HG03439 (cell line): ENCODE data around the gene ARHGAP42.

Experiments used
- ATAC-seq: cut with Tn5 transposase; IDR thresholded peaks from one replicate; pipeline ENCODE4 v1.9.1; 2021; ENCODE audit warnings: mild to moderate bottlenecking, moderate library complexity; ENCODE audit not compliant: unreplicated experiment

Gene ARHGAP42

GRCh38 chr11:100902454-100903141 lies 215.5 kb downstream of the ARHGAP42 start:
- ATAC-seq, result no peak

- no peak for ATAC-seq
These were observed 216.2 kb downstream of the ARHGAP42 start for GRCh38 chr11:100903284-100903683.

- ATAC-seq, result no peak
These were observed 218.6 kb downstream of the ARHGAP42 start for GRCh38 chr11:100905684-100906083.

DNA sequence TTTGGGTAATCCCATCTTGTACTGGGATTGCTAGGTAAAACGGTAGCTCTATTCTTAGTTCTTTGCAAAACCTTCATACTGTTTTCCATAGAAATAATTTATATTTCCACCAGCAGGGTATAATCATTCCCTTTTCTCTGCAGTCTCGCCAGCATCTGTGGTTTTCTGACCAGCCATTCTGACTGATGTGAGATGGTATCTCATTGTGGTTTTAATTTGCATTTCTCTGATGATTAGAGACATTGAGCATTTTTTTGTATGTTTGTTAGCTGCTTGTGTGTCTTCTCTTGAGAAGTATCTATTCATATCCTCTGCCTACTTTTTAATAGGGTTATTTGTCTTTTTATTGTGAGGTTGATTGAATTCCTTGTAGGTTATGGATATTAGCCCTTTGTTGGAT lies 221.7 kb downstream of the ARHGAP42 start:
- peak; percentile 53 for ATAC-seq

- peak; percentile 95 for ATAC-seq
These were observed 223.7 kb downstream of the ARHGAP42 start for GRCh38 chr11:100910808-100911207.

GRCh38 chr11:100914415-100915110 lies 227.5 kb downstream of the ARHGAP42 start:
- no peak for ATAC-seq

GRCh38 chr11:100918551-100919500 lies 231.7 kb downstream of the ARHGAP42 start:
- ATAC-seq, result no peak

- no peak for ATAC-seq
These were observed 233.5 kb downstream of the ARHGAP42 start for GRCh38 chr11:100920593-100920992.

DNA sequence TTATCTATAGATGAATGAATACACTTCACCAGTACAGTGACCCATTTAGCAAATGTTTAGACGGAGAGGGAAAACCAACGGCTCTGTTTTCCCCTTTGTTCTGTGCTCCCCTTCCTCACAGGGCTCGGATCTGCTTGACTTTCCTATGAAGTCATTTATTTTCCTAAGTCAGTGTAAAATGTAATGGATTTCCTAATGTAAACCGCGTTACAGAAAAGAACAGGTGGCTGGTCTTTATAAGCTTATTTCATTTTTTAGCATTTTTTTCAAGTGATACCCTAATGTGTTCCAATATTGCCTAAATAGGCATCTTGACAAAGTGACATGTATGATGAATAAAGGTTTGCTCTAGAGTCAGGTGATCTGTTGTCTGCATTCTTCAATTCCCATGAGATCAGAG lies 235.0 kb downstream of the ARHGAP42 start:
- ATAC-seq, result no peak

- no peak for ATAC-seq
These were observed 236.5 kb downstream of the ARHGAP42 start for GRCh38 chr11:100923555-100923954.

GRCh38 chr11:100925935-100926334 lies 238.8 kb downstream of the ARHGAP42 start:
- peak; percentile 80 for ATAC-seq

GRCh38 chr11:100927579-100927978 lies 240.5 kb downstream of the ARHGAP42 start:
- no peak for ATAC-seq

- no peak for ATAC-seq
These were observed 241.3 kb downstream of the ARHGAP42 start for GRCh38 chr11:100928426-100928825.

GRCh38 chr11:100929377-100929776 lies 242.3 kb downstream of the ARHGAP42 start:
- ATAC-seq, result peak; percentile 76

DNA sequence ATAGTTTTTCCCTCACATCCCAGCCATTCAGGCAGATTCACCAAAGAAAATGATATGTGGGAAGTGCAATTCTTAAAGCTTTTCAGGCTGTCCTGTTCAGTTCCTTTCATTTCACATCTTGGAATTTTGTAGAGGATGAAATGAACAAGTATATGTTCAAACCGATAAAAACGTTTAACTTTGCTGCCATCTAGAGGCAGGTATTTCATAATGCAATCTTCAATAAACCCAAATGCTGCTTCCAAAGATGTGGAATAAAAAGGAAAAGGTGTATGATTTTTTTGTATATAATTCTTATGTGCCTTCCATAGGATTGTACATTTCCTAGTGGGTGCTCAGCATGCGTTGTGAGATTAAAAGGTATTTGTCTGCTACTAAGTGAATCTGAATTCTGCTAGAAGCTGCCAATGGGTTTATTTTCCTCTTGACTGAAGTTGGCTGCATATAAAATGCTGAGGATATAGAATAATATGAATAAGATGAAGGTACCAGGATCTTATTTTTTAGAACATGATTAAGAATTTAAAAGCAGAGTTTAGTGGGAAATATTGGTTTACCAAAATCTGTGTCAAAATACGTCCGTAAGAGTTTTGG lies 243.2 kb downstream of the ARHGAP42 start:
- ATAC-seq, result no peak

- no peak for ATAC-seq
These were observed 245.5 kb downstream of the ARHGAP42 start for GRCh38 chr11:100932474-100933100.

DNA sequence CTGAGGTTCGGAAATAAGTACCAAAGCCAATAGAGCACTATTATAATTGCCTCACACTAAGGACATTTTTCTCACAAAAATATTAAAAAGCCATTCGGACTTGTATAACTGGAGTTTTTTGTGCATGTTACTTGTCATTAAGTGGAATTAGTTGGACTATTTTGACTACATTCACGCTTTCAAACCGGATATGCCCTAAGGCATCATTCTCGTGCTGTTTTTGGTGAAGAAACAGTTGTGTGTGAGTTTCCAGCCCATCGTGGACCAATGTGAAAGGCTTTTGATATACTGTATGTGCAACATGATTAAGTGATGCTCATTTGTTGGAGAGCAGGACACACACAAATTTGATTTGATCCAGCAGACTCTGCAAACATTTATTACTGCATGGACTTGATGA lies 249.7 kb downstream of the ARHGAP42 start:
- ATAC-seq, result no peak

DNA sequence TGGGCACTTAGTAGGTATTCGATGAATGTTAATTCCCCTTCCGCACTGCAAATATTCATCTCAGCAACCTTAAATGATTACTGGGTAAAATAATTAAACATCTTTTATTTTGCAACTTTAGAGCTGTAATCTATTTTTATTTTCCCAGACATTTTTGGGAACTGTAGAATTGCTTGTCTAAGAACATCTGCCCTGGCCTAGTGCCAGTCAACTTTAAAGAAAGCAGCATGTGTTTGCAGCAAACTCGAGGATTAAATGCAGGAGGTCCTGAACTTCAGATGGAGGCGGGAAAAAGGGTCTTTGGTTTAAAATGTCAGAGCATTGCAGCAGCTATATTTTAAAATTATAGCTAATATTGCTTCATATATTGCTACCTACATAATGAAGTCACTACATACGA lies 252.5 kb downstream of the ARHGAP42 start:
- ATAC-seq, result no peak

DNA sequence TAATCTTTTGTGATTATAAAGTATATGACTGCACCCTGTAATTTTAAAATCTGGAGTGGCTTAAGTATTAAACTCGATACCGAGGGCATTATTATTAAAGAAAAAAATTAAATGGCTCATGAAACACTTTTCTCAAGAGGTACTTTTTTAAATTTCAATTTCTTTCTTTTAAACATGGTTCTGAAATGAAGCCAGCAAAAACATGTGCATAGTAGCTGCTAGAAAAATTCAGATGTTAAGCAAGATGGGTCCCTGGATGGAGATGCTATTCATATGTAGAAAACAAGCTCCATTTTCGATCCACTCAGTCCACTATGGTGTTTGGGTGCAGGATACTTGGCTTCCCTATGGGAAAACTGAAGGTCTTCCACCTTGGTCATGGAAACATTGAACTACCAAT lies 253.0 kb downstream of the ARHGAP42 start:
- no peak for ATAC-seq

DNA sequence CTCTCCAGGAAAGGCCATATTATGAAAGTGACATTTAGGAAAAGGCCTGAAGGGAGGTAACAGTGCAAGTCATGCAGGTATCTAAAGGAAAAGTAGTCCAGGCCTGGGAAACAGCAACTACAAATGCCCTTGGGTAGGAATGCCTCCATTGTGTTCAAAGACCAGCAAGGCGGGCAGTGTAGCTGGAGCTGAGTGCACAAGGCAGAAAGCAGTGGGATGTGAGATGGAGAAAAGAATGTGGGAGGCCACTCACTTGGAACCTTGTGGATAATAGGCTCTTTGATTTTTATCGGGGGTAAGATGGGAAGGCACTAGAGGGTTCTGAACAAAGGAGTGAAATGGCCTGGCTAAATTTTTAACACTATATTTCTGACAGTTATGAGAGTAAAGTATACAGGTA lies 253.9 kb downstream of the ARHGAP42 start:
- no peak for ATAC-seq

- ATAC-seq, result no peak
These were observed 254.9 kb downstream of the ARHGAP42 start for GRCh38 chr11:100942016-100942415.
